HG03175 (cell line): ENCODE results near the gene ZNF865.
A peak's percentile ranks its signal among the peaks of the same experiment; 100 is the strongest.
"Not testable (repeated sequence)": the region's sequence is repeated elsewhere in the genome, so short reads cannot be mapped to it uniquely, and the experiment has no call there.

Experiments
- ATAC-seq: cut with Tn5 transposase; IDR thresholded peaks from one replicate; pipeline ENCODE4 v1.9.1; 2021; ENCODE audit warnings: mild to moderate bottlenecking, moderate library complexity; ENCODE audit not compliant: unreplicated experiment

Gene ZNF865

GRCh38 chr19:55605637-55606470 is at the start of gene ZNF865:
ZNF865 (plus strand) TSS chr19:55605647; CDS start chr19:55613619, 7,972 bp downstream.
- peak; percentile 37 for ATAC-seq

- no peak for ATAC-seq
These were observed 45.8 kb upstream of the ZNF865 start for GRCh38 chr19:55559684-55560083.

- no peak for ATAC-seq
These were observed 42.2 kb upstream of the ZNF865 start for GRCh38 chr19:55563261-55563690.

- no peak for ATAC-seq
These were observed 38.6 kb upstream of the ZNF865 start for GRCh38 chr19:55566823-55567222.

GRCh38 chr19:55567708-55568328 is 37.6 kb upstream of the ZNF865 start:
- no peak for ATAC-seq

- not testable (repeated sequence) for ATAC-seq
These were observed 36.0 kb upstream of the ZNF865 start for GRCh38 chr19:55569477-55569876.

- not testable (repeated sequence) for ATAC-seq
These were observed 31.5 kb upstream of the ZNF865 start for GRCh38 chr19:55573929-55574328.

- ATAC-seq = no peak
These were observed 28.7 kb upstream of the ZNF865 start for GRCh38 chr19:55576746-55577145.

- ATAC-seq = no peak
These were observed 27.3 kb upstream of the ZNF865 start for GRCh38 chr19:55578031-55578760.

- ATAC-seq = no peak
These were observed 26.4 kb upstream of the ZNF865 start for GRCh38 chr19:55578761-55579747.

- no peak for ATAC-seq
These were observed 25.5 kb upstream of the ZNF865 start for GRCh38 chr19:55579766-55580621.

- peak; percentile 55 for ATAC-seq
These were observed 24.8 kb upstream of the ZNF865 start, which contains the start of gene ZNF579 for GRCh38 chr19:55580628-55581144. ZNF579 (minus strand) TSS chr19:55580848; CDS start chr19:55579639, 1,209 bp downstream.

- ATAC-seq = no peak
These were observed 24.2 kb upstream of the ZNF865 start for GRCh38 chr19:55581145-55581822.

- no peak for ATAC-seq
These were observed 23.6 kb upstream of the ZNF865 start for GRCh38 chr19:55581823-55582223.

- not testable (repeated sequence) for ATAC-seq
These were observed 23.2 kb upstream of the ZNF865 start for GRCh38 chr19:55582284-55582683.

GRCh38 chr19:55583897-55584296 is 21.6 kb upstream of the ZNF865 start:
- not testable (repeated sequence) for ATAC-seq

- ATAC-seq = no peak
These were observed 20.6 kb upstream of the ZNF865 start for GRCh38 chr19:55584871-55585270.

GRCh38 chr19:55585658-55586339 is 19.6 kb upstream of the ZNF865 start:
- ATAC-seq = no peak
